ENCODE data around the gene ADAMTS3.

- TF ChIP-seq CTCF (IDR thresholded peaks at IDR 0.05) = no peak
- no peak for TF ChIP-seq POLR2AphosphoS5 (IDR thresholded peaks at IDR 0.05; ENCODE audit: low read depth, low read length)
- TF ChIP-seq REST (IDR thresholded peaks at IDR 0.05; ENCODE audit: insufficient read depth in 1 of 2, low read depth in 2 of 2, low read length in 1 of 2) = no peak
- no peak for TF ChIP-seq TCF7L2 (IDR thresholded peaks at IDR 0.05; ENCODE audit: low read depth, low read length)
- no peak for TF ChIP-seq SIN3A (IDR thresholded peaks at IDR 0.05; ENCODE audit: borderline replicate concordance, insufficient read depth, low read depth, low read length)
Observed at GRCh38 chr4:72314869-72315268, 254.2 kb downstream of the ADAMTS3 start.

Measured in Panc1 (cell line).